HepG2 (cell line): ENCODE data around the gene FNDC3A. TPM values are rescaled to one million over a fixed set of nuclear protein-coding genes. Genes with fewer than 3 reads are reported as not detected.

Experiments
- ATAC-seq: fragments of 200-7000 bp; cut with Tn5 transposase; 3 replicates; pipeline ENCODE4 v1.9.1; 2020; ENCODE audit warnings: mild to moderate bottlenecking, moderate library complexity
- BruUV-seq: library from RNA; stranded (reverse); fragments of 400-500 nt; replicated peaks from 2 replicates; lab custom pipeline; 2021; lab: Mats Ljungman, UMichigan
- CTCF ChIA-PET: fragments of 300-600 bp; formaldehyde crosslinking; extraction: SDS; loops from one replicate; lab custom pipeline; 2021; ENCODE audit warnings: low total read pairs, inconsistent platforms, low intra/inter-chr PET ratio; lab: Yijun Ruan, JAX
- POLR2A ChIA-PET: fragments of 350-600 bp; sonication (Branson Sonifier 250); formaldehyde crosslinking; loops from one replicate; lab custom pipeline; 2020; ENCODE audit warnings: antibody characterized with exemption, inconsistent platforms; lab: Yijun Ruan, JAX
- DNase-seq: peaks from one replicate; pipeline ENCODE4 v3.0.0-alpha.2; 2015; ENCODE audit warnings: low spot score
- FAIRE-seq: peaks from 3 replicates; lab custom pipeline; 2011; peaks lifted over from hg19 to GRCh38; lab: Jason Lieb, UNC
- H2AFZ ChIP-seq: one replicate; pipeline ENCODE4 v1.6.1; 2011; ENCODE audit warnings: low read length, inconsistent platforms
- H3K27ac ChIP-seq: fragments of 300-600 bp; 3 replicates; pipeline ENCODE4 v1.8.0; 2011; ENCODE audit warnings: mixed run types, mild to moderate bottlenecking, mixed read lengths, low read length, inconsistent platforms; ENCODE audit not compliant: insufficient read depth; ENCODE audit errors: extremely low read length
- H3K27me3 ChIP-seq, 2 experiments: fragments of 200-600 bp in 1 of 2; 2 replicates in 1 of 2; 3 replicates in 1 of 2; pipeline versions ENCODE4 v1.6.0 to v1.8.0; 2011; ENCODE audit warnings: low read length in 2 of 2, mild to moderate bottlenecking in 2 of 2, moderate library complexity in 2 of 2, inconsistent platforms in 1 of 2; ENCODE audit not compliant: insufficient read depth in 2 of 2, control insufficient read depth in 1 of 2
- H3K36me3 ChIP-seq, 2 experiments: fragments of 200-600 bp in 1 of 2; replicated peaks in 1 of 2; 2 replicates in 1 of 2; 3 replicates in 1 of 2; pipeline versions ENCODE4 v1.5.1 to v1.8.0; 2011; ENCODE audit warnings: low read length in 2 of 2, inconsistent platforms in 1 of 2; ENCODE audit not compliant: insufficient read depth in 2 of 2, control insufficient read depth in 1 of 2
- H3K4me1 ChIP-seq: 2 replicates; pipeline ENCODE4 v1.5.1; 2012; ENCODE audit warnings: low read length, inconsistent platforms; ENCODE audit not compliant: insufficient read depth
- H3K4me2 ChIP-seq: 2 replicates; pipeline ENCODE4 v1.6.0; 2011; ENCODE audit warnings: low read depth, low read length, inconsistent platforms
- H3K4me3 ChIP-seq, 3 experiments: fragments of 200-600 bp in 1 of 3; sonication (generic), shearing (Covaris generic) in 1 of 3; replicated peaks in 1 of 3; 2 replicates each; pipeline ENCODE4 v1.5.1; 2011 to 2016; ENCODE audit warnings: low read length in 3 of 3, inconsistent platforms in 2 of 3, low read depth in 2 of 3, mild to moderate bottlenecking in 2 of 3, control low read depth in 1 of 3, mixed read lengths in 1 of 3; ENCODE audit not compliant: insufficient read depth in 1 of 3
- H3K79me2 ChIP-seq: one replicate; pipeline ENCODE4 v1.6.1; 2011; ENCODE audit warnings: low read length, inconsistent platforms; ENCODE audit not compliant: insufficient read depth
- H3K9ac ChIP-seq: 2 replicates; pipeline ENCODE4 v1.6.0; 2011; ENCODE audit warnings: mild to moderate bottlenecking, low read depth, low read length, inconsistent platforms; ENCODE audit not compliant: insufficient read depth
- H3K9me3 ChIP-seq: 2 replicates; pipeline ENCODE4 v1.5.1; 2012; ENCODE audit warnings: mild to moderate bottlenecking, low read length
- H4K20me1 ChIP-seq: 2 replicates; pipeline ENCODE4 v1.6.0; 2011; ENCODE audit warnings: inconsistent platforms, mild to moderate bottlenecking, low read length, moderate library complexity; ENCODE audit not compliant: insufficient read depth
- JDP2 ChIP-seq: sonication (generic); formaldehyde crosslinking; IDR thresholded peaks from 2 replicates; pipeline ENCODE4 v1.8.1; 2022; ENCODE audit warnings: missing genetic modification reagents, borderline replicate concordance
- KLF9 ChIP-seq: IDR thresholded peaks from 2 replicates; pipeline ENCODE4 v1.6.1; 2016; ENCODE audit warnings: low read depth
- MYNN ChIP-seq: sonication (generic); formaldehyde crosslinking; IDR thresholded peaks from 2 replicates; pipeline ENCODE4 v1.4.0; 2020; ENCODE audit warnings: mild to moderate bottlenecking, low read depth, missing genetic modification reagents
- NCOA1 ChIP-seq: sonication (generic); formaldehyde crosslinking; IDR thresholded peaks from 2 replicates; pipeline ENCODE4 v1.9.0; 2021; ENCODE audit warnings: missing genetic modification reagents
- RERE ChIP-seq: IDR thresholded peaks from 2 replicates; pipeline ENCODE4 v1.6.1; 2016; ENCODE audit warnings: low read depth, missing genetic modification reagents, missing compliant biosample characterization
- WGBS: methylation state at CpG from one replicate; pipeline ENCODE4 v1.1.6; 2017; ENCODE audit warnings: low lambda C conversion rate; 5-methylcytosine and 5-hydroxymethylcytosine counted together
- in situ Hi-C: cut with HindIII; loops from 2 replicates; pipeline ENCODE4 v1.10.0; 2017; ENCODE audit warnings: low pct_unique_long_range_greater_than_20kb; ENCODE audit not compliant: extremely low pct_ligation_motif_present
- intact Hi-C: fragments of 100-400 bp; cut with micrococcal nuclease; formaldehyde crosslinking; loops from one replicate; pipeline ENCODE4 v1.10.0; 2022; ENCODE audit not compliant: unreplicated experiment
- polyA plus RNA-seq, 8 experiments: library from polyadenylated mRNA; depleted of rRNA in 3 of 8; stranded (reverse) in 7 of 8; unstranded in 1 of 8; fragments of >200 nt; fragmentation: Illumina TruSeq in 4 of 8; extraction: Trizol in 4 of 8; gene quantifications; 2 replicates each; pipeline versions ENCODE4 v1.2.1 to v1.2.3, GENCODE V29; 2011 to 2016; ENCODE audit warnings: low read depth in 4 of 8, missing spikeins in 1 of 8, mixed read lengths in 1 of 8; ENCODE audit not compliant: insufficient read depth in 1 of 8
- total RNA-seq, 5 experiments: library from RNA; depleted of rRNA; stranded (reverse); fragments of >200 nt; fragmentation: Illumina TruSeq; extraction: Trizol; gene quantifications; 2 replicates each; pipeline ENCODE4 v1.2.3, GENCODE V29; 2016; ENCODE audit warnings: low read depth in 1 of 5

The FNDC3A gene
- total and polyA plus RNA-seq, 2 of the 13 experiments (the other 11 are each of a cell fraction or from before 2014, with no cell fraction given): 36.7 to 39.3 TPM

GRCh38 chr13:49108196-49108595, 132.5 kb downstream of the FNDC3A start:
- DNase-seq (no peak), FAIRE-seq (no peak), ATAC-seq (no peak)
- intact Hi-C loops (no loop called here), in situ Hi-C loops (no loop called here)
- BruUV-seq: no TSS peak
- no peak overlapping the region for H3K27ac ChIP-seq
- no peaks in the 10 kb centered on the region for H3K9me3 ChIP-seq
- H3K4me1 ChIP-seq: peaks cover 27% of the 10 kb centered on the region
- POLR2A ChIA-PET: no interaction called here
- peaks cover 28% of the 10 kb centered on the region for H3K79me2 ChIP-seq
- no peak overlapping the region for H3K9ac ChIP-seq
- H3K36me3 ChIP-seq: no peaks in the 10 kb centered on the region; a peak in 1 of 5 replicates
- H2AFZ ChIP-seq: no peak overlapping the region
- WGBS: 95% methylated on average over 2 of the region's 2 CpGs
- no peak overlapping the region for H3K4me2 ChIP-seq
- H3K27me3 ChIP-seq: no peaks in the 10 kb centered on the region
- TF ChIP-seq NCOA1 (CRISPR knock-in tag): no peak
- TF ChIP-seq KLF9: no peak
- no peak for TF ChIP-seq MYNN
- TF ChIP-seq RERE (CRISPR knock-in tag): no peak
- TF ChIP-seq JDP2 (CRISPR knock-in tag): no peak
- H3K4me3 ChIP-seq: no peak overlapping the region
- no peaks in the 10 kb centered on the region for H4K20me1 ChIP-seq
- CTCF ChIA-PET: no interaction called here
